Stimulated activated CD4-positive, alpha-beta T cell treated with anti-CD3 and anti-CD28 coated beads, TNF-alpha, amount 100 ng/mL, for 24 hours (primary cell): ENCODE measurements around the gene MYOZ3.
A peak's percentile ranks its signal among the peaks of the same experiment; 100 is the strongest.

Experiments used
- DNase-seq, 3 experiments: peaks; one replicate each; pipeline ENCODE4 v3.0.0-alpha.2; 2020; ENCODE audit warnings: low read depth in 3 of 3

Gene MYOZ3

DNA sequence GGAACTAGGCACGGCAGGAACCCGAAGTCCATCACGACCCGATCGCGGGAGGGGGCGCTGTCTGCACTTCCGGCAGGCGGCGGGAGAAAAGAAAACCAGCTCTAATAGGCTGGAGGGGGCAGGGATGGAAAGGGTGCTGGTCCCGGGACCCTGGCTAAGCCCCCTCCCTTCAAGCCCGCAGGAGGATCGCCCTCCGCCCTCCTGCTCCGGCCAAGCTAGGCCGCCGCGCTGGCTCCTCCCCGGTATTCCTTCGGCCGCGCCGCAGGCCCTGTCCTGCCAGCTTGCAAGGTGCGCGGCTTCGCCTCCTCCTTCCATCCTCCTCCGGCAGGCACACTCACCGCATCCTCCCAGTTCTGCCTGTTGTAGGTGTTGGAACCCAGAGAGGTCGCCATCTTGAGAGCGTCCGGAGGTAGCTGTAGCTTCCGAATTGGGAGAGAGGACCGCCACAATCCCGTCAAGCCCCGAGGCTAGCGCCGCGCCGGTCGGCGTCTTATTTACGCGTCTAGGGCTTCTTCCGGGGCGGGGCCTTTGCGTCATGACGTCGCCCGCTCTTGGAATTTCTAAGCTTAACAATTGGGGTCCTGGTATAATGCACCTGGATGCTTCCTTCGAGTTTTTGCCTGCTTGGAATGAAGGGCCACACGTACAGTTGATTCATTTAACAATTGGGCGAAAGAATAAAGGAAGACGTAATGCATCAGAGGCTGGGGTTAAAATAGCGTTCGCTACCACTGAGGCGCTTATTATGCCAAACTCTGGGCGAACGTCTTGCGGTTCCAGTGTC is 39.7 kb downstream of the MYOZ3 start, which contains the start of gene RBM22:
Gene RBM22 (minus strand): TSS at position 469 of the 784 bp plus-strand sequence. CDS start 77 bp downstream, at position 392.
- peak; percentile 81 to 90 (median 86) for DNase-seq

DNA sequence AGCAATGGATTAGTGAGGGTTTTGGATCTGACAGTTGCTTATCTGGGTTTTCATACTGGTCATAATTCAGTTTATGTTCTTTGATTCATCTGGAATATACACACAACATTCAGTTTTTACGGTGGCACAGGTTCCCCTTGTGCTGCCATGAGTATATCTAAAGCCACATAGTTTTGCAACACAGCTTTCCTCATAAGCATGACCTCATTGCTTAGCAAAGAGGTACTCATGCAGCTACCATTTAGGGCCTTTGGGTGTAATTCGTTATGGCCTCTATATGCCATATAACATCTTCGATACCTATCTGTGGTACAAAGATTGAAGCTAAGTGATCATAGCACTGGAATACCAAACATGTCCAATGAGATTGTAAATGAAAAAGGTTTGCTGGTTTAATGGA is 42.7 kb downstream of the MYOZ3 start:
- no peak for DNase-seq

DNA sequence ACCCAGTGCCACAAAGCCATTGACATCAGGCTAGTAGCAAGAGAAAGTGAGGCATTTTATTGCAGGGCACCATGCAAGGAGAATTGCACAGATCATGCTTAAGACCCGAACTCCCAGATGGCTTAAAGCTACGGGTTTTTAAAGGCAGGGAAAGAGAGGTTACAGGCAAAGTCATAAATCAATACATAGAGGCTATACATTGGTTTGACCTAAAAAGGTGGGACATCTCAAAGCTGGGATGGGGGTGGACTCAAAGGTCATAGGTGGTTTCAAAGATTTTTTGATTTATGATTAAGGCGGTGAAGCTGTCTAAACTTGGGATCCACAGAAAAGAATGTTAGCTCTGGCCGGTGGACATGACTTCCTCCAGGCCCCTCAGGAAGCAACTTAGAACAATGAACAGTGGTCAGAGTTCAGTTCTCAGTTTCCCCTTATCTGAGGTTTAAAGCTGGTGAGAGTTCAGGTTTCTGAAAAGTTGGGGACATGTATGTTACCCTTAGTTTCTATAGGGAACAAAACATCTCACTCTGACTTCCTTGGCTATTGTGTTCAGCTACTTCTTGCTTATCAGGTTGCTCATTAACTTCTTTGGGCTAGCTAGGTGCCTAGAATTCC is 45.8 kb downstream of the MYOZ3 start:
- DNase-seq: no peak

DNA sequence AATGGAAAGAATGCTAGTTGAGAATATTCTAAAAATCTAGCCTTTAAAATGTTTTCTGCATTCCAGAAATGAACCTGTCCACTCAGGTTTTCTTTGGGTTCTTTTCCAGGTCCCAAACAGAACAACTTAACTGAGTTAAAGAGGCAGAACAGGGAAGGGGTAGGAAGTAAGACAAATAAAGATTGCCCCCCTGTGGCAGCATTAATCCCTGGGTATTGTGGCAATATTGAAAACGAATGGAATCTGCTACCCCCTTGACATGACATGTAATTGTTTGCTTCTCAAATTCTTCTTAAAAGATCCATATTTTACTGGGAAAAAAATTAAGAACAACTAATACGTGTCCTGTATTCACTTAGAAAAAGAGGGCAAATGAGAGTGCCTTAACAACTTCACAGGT is 49.1 kb downstream of the MYOZ3 start:
- DNase-seq: no peak

DNA sequence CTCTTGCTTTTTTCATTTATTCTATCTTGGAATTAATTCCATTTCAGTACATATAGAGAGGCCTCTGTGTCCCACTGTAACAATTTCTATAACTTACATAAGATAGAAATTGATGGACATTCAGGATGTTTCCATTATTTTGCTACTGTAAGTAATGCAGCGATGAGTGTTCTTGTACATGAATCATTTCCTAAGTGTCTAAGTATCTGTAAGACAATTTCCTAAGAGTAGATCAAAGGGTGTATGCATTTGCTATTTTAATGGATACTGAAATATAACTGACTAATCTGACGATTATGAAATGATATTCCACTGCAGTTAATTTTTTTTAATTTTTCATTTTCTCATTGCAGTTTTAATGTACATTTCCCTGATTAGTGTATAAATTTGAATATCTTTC is 62.8 kb downstream of the MYOZ3 start:
- DNase-seq: no peak
